ENCODE data around the gene MCMBP.
A peak's percentile ranks its signal among the peaks of the same experiment; 100 is the strongest.

Gene MCMBP

GRCh38 chr10:119859420-119860258 is 13.0 kb downstream of the MCMBP start:
- TF ChIP-seq SPI1 (IDR thresholded peaks at IDR 0.05; ENCODE audit: low read depth, low read length) (no peak), TAF1 (IDR thresholded peaks at IDR 0.05; ENCODE audit: low read depth, low read length) (no peak), PAX5 (IDR thresholded peaks at IDR 0.05; ENCODE audit: insufficient read depth, low read length, severe bottlenecking) (no peak), POLR2A (IDR thresholded peaks at IDR 0.05; ENCODE audit: low read depth, low read length) (no peak), POLR2AphosphoS5 (IDR thresholded peaks at IDR 0.05; ENCODE audit: low read depth, low read length) (no peak), POU2F2 (IDR thresholded peaks at IDR 0.05; ENCODE audit: low read depth, low read length) (no peak)
- DNase-seq (ENCODE audit: insufficient read length, low spot score) = no peak
- no peak for FAIRE-seq

GRCh38 chr10:119858063-119858462 is 14.6 kb downstream of the MCMBP start:
- TF ChIP-seq POLR2A (IDR thresholded peaks at IDR 0.05; ENCODE audit: low read depth, low read length) (no peak), TAF1 (IDR thresholded peaks at IDR 0.05; ENCODE audit: low read depth, low read length) (no peak), POLR2AphosphoS5 (IDR thresholded peaks at IDR 0.05; ENCODE audit: low read depth, low read length) (no peak), SPI1 (IDR thresholded peaks at IDR 0.05; ENCODE audit: low read depth, low read length) (no peak), POU2F2 (IDR thresholded peaks at IDR 0.05; ENCODE audit: low read depth, low read length) (no peak), PAX5 (IDR thresholded peaks at IDR 0.05; ENCODE audit: insufficient read depth, low read length, severe bottlenecking) (no peak)

GRCh38 chr10:119853574-119853973 is 19.1 kb downstream of the MCMBP start:
- FAIRE-seq = no peak

More at GRCh38 chr10:119858063-119858462, 14.6 kb downstream of the MCMBP start:
- DNase-seq (ENCODE audit: insufficient read length, low spot score) = no peak
- FAIRE-seq = no peak

GRCh38 chr10:119852822-119853221 is 19.8 kb downstream of the MCMBP start:
- DNase-seq (ENCODE audit: insufficient read length, low spot score) = no peak
- FAIRE-seq = no peak
- TF ChIP-seq TAF1 (IDR thresholded peaks at IDR 0.05; ENCODE audit: low read depth, low read length) = no peak
- TF ChIP-seq POLR2A (IDR thresholded peaks at IDR 0.05; ENCODE audit: low read depth, low read length) = no peak
- TF ChIP-seq PAX5 (IDR thresholded peaks at IDR 0.05; ENCODE audit: insufficient read depth, low read length, severe bottlenecking) = no peak
- TF ChIP-seq SPI1 (IDR thresholded peaks at IDR 0.05; ENCODE audit: low read depth, low read length) = no peak
- TF ChIP-seq POLR2AphosphoS5 (IDR thresholded peaks at IDR 0.05; ENCODE audit: low read depth, low read length) = no peak
- no peak for TF ChIP-seq POU2F2 (IDR thresholded peaks at IDR 0.05; ENCODE audit: low read depth, low read length)

More at GRCh38 chr10:119853574-119853973, 19.1 kb downstream of the MCMBP start:
- TF ChIP-seq TAF1 (IDR thresholded peaks at IDR 0.05; ENCODE audit: low read depth, low read length) (no peak), POLR2A (IDR thresholded peaks at IDR 0.05; ENCODE audit: low read depth, low read length) (no peak), POLR2AphosphoS5 (IDR thresholded peaks at IDR 0.05; ENCODE audit: low read depth, low read length) (no peak), POU2F2 (IDR thresholded peaks at IDR 0.05; ENCODE audit: low read depth, low read length) (no peak), PAX5 (IDR thresholded peaks at IDR 0.05; ENCODE audit: insufficient read depth, low read length, severe bottlenecking) (no peak), SPI1 (IDR thresholded peaks at IDR 0.05; ENCODE audit: low read depth, low read length) (no peak)
- DNase-seq (ENCODE audit: insufficient read length, low spot score) = no peak

- DNase-seq (ENCODE audit: insufficient read length, low spot score) = no peak
- peak; percentile 23 for FAIRE-seq
- no peak for TF ChIP-seq SPI1 (IDR thresholded peaks at IDR 0.05; ENCODE audit: low read depth, low read length)
These were observed 20.4 kb downstream of the MCMBP start for GRCh38 chr10:119852277-119852676.

GRCh38 chr10:119849944-119850343 is 22.7 kb downstream of the MCMBP start:
- DNase-seq (ENCODE audit: insufficient read length, low spot score) (no peak), FAIRE-seq (no peak)
- no peak for TF ChIP-seq POLR2A (IDR thresholded peaks at IDR 0.05; ENCODE audit: low read depth, low read length)
- TF ChIP-seq TAF1 (IDR thresholded peaks at IDR 0.05; ENCODE audit: low read depth, low read length) = no peak
- no peak for TF ChIP-seq POLR2AphosphoS5 (IDR thresholded peaks at IDR 0.05; ENCODE audit: low read depth, low read length)
- TF ChIP-seq SPI1 (IDR thresholded peaks at IDR 0.05; ENCODE audit: low read depth, low read length) = no peak
- no peak for TF ChIP-seq PAX5 (IDR thresholded peaks at IDR 0.05; ENCODE audit: insufficient read depth, low read length, severe bottlenecking)
- no peak for TF ChIP-seq POU2F2 (IDR thresholded peaks at IDR 0.05; ENCODE audit: low read depth, low read length)

- FAIRE-seq = no peak
- TF ChIP-seq PAX5 (IDR thresholded peaks at IDR 0.05; ENCODE audit: insufficient read depth, low read length, severe bottlenecking) = no peak
- TF ChIP-seq POU2F2 (IDR thresholded peaks at IDR 0.05; ENCODE audit: low read depth, low read length) = no peak
- no peak for TF ChIP-seq POLR2AphosphoS5 (IDR thresholded peaks at IDR 0.05; ENCODE audit: low read depth, low read length)
- no peak for TF ChIP-seq SPI1 (IDR thresholded peaks at IDR 0.05; ENCODE audit: low read depth, low read length)
- no peak for TF ChIP-seq TAF1 (IDR thresholded peaks at IDR 0.05; ENCODE audit: low read depth, low read length)
- DNase-seq (ENCODE audit: insufficient read length, low spot score) = no peak
These were observed 23.4 kb downstream of the MCMBP start for GRCh38 chr10:119849031-119849789.

GRCh38 chr10:119845656-119846055 is 27.0 kb downstream of the MCMBP start:
- peak; percentile 74 for FAIRE-seq
- no peak for TF ChIP-seq POLR2AphosphoS5 (IDR thresholded peaks at IDR 0.05; ENCODE audit: low read depth, low read length)
- TF ChIP-seq SPI1 (IDR thresholded peaks at IDR 0.05; ENCODE audit: low read depth, low read length) = no peak
- no peak for TF ChIP-seq PAX5 (IDR thresholded peaks at IDR 0.05; ENCODE audit: insufficient read depth, low read length, severe bottlenecking)
- TF ChIP-seq TAF1 (IDR thresholded peaks at IDR 0.05; ENCODE audit: low read depth, low read length) = no peak
- no peak for TF ChIP-seq POLR2A (IDR thresholded peaks at IDR 0.05; ENCODE audit: low read depth, low read length)
- no peak for DNase-seq (ENCODE audit: insufficient read length, low spot score)

GRCh38 chr10:119834188-119834587 is 38.5 kb downstream of the MCMBP start:
- TF ChIP-seq PAX5 (IDR thresholded peaks at IDR 0.05; ENCODE audit: insufficient read depth, low read length, severe bottlenecking) (no peak), POLR2A (IDR thresholded peaks at IDR 0.05; ENCODE audit: low read depth, low read length) (no peak), SPI1 (IDR thresholded peaks at IDR 0.05; ENCODE audit: low read depth, low read length) (no peak), TAF1 (IDR thresholded peaks at IDR 0.05; ENCODE audit: low read depth, low read length) (no peak), POU2F2 (IDR thresholded peaks at IDR 0.05; ENCODE audit: low read depth, low read length) (no peak), POLR2AphosphoS5 (IDR thresholded peaks at IDR 0.05; ENCODE audit: low read depth, low read length) (no peak)
- DNase-seq (ENCODE audit: insufficient read length, low spot score) = no peak
- no peak for FAIRE-seq
